GM21360 (cell line): Measurements from ENCODE around the gene DBX1.
"Not testable (repeated sequence)": the region's sequence is repeated elsewhere in the genome, so short reads cannot be mapped to it uniquely, and the experiment has no call there.

Experiments
- ATAC-seq: cut with Tn5 transposase; IDR thresholded peaks from one replicate; pipeline ENCODE4 v1.9.1; 2021; ENCODE audit warnings: mild to moderate bottlenecking, moderate library complexity; ENCODE audit not compliant: unreplicated experiment

Gene DBX1

DNA sequence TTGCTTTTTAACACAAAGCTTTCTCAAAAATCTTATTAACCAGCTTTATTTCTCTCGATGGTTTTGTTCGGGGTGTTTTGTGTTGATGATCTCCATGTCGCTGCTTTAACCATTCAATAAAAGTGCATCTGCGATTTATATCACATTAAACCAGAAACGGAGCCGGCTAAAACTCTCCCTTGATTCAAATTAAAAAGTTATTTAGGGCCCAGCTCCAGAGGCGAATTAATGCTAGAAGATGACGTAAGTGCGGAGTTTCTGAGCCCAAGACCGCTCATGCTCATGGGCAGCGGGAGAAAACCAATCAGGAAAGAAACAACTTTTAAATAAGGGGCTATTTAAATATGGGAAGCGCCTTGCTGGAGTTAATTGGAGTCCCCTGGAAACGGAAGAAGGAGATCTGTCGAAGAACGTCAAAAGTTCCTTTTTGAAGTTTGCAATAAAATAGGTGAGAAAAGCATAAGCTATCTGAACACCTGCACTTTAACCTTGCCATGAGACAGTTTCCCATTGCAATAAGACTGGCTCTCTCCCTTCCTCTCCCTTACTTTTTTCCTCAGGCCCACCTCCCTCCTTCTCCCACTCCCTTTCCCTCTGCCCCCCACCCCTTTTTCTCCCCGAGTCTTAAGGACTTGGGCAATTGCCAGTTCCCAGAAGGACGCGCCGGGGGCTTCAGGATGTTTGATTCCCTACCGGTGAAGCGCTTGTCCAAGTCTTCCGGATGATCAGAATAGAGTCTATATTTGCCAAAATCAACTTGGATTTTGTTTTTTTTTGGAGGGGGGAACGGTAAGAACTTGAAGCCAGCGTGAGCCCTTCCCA lies 1.9 kb upstream of the DBX1 start:
- no peak for ATAC-seq

DNA sequence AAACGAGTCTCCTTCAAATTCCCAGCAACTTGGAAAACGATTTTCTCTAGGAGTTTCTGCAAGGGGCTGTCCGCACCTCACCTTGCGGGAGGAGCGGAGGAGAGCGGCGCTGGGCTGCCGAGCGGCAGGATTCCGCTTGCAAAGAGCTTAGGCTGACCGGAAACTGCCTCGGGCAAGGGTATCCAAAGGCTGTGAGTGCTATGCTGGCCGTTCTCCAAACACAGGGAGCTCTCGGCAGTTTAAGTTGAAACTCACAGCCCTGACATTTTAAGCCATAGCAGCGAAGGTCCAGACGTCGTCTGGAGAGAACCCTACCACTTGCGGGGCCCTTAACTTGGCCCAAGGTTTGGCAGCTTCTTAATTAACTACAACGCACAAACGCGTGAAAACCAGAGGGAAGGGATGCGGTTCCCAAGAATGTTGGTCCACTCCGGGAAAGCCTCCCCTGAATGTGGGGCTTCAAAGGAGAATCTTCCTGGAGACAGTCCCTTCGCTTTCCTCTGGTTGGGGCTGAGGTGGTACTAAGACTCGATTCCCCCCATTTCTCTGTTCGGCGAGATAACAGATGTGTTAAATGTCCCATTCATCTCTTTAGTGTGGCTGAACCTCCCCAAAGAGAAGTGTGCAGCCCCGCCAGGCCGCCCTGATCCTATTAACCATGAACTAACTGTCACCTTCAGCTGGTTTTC lies 1.1 kb upstream of the DBX1 start:
- no peak for ATAC-seq

DNA sequence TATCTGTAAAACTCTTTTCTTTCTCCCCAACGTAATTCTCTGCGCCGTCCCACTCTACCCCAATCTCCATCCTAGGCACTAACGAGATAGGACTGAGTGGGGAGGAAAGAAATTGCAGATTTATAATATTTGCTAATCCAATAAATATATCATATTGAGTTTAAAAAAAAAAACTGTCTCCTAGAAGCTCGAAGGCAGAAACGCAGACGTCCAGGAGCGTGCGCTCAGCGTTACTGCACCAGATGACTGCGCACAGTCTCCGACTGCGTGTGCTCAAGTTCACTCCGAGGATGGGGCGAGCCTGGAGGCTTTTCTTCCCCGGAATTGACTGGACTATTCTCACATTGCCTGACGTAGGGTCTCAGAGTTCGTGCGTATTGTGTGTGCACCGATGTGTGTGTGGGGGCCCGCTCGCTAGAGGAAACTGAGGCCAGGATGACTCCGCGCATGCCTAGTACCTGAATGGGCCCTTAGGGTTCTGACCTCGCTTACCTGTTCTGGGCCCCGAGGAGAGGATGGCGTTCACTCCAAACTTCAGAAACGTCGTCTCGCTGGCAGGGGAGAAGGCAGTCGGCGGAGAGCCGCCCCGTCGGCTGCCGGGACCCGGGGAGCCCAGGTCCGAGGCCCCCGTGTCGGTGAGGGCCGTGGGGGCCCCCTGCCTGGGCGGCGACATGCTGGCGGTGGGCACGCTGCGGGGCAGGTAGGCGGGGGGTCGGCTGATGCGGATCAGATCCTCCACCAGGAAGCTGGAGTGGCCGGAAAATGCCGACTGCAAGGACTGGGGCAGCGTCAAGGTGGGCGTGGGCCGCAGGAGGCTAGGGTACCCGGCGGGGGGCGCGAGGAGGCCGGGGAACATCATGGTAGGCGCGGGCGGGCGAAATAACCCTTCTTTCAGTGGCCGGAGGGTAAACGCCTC lies 551 bp downstream of the DBX1 start:
- ATAC-seq = no peak

DNA sequence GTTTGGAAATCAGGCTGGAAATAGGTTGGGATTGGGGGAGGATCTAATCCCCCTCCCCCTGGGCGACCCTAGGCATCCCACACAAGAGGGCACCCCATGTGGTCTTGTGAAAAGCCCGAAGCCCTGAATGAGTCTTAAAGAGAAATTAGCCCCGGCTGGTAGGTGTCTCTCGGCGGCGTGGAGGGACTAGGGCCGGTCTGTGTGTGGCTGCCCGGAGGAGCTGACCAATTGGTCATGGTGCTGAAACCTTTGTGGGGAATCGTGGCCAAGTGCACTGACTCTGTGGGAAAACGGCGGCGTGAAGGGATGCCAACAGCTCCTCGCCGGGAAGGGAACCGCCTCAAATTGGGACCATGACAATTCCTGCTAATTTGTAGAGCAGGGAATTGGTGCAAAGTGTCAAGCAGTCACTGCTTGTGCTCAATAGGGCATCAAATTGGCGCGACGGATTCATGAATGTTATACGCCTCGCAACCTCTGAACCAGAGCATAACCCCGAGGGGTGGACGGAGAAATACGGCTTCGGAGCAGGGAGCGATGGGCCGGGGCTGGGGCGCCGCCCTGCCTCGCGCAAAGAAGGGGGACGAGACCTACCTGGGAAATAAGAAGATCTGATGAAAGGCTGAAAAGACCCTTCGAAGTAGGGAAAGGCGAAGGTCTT lies 1.5 kb downstream of the DBX1 start:
- ATAC-seq = no peak

GRCh38 chr11:20157728-20158127 lies 2.5 kb downstream of the DBX1 start:
- ATAC-seq = no peak

DNA sequence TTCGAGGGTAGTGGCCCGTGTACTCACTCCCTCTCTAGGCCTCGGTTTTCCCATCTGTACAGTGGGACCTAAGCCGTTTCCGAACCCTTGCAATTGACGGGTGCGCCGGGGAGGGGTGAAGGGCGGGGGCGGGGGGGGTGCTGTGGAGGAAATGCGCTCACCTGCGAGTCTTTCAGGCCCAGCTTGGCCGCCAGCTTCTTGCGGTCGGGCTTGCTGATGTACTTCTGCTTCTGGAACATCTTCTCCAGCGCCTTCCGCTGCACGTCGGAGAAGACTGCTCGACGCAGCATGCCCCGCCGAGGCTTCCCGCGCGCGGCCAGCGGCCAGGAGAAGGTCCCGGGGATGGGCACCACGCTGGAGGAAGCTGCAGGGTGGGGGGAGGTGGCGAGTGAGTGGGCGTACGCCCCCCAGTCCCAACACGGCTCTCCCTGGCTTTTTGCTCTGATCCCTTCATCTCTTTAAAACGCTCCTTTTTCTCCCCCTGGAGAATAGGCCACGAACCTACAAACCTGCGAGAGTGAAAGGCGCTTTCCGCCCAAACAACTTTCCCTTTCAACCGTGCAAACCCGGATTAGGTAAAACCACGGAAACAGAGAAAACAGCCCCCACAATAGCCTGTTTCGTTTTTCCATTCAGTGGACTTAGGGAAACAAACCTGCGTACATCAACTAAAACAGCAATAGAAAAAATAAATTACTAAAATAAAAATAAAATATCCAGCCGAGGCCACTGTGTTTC lies 3.2 kb downstream of the DBX1 start:
- peak; percentile 59 for ATAC-seq

- peak; percentile 19 for ATAC-seq
These were observed 3.9 kb downstream of the DBX1 start for GRCh38 chr11:20156280-20156875.

DNA sequence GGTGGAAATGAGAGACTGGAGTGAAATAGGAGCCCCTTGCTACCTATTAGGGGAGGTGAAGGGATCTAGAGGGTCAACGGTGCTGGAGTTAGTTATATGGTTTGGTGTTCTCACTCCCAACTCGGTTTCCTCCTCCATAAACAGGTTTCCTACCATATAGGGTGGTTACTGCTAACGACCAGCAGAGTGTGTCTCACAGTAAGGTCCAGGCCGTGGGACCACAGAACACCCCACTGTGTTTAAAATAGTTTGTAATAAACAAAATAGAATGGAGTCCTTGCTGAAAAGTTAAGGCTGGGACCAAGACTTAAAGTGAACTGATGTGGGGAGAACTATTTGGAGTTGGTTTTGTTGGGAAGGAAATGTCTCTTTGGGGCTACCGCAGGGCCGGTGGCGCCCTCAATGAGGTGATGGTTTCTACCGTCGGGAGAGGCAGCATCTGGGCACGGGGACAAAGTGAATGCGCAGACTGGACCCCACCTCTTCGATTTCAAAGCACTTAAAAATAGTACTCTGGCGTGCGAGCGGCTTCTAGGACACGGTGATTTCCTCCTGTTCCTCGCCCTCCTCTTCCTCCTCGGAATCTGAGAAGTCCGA lies 4.5 kb downstream of the DBX1 start:
- ATAC-seq = no peak

- no peak for ATAC-seq
These were observed 5.9 kb downstream of the DBX1 start for GRCh38 chr11:20154381-20154780.

GRCh38 chr11:20138707-20139106 lies 21.6 kb downstream of the DBX1 start:
- ATAC-seq = no peak

- no peak for ATAC-seq
These were observed 22.6 kb downstream of the DBX1 start for GRCh38 chr11:20137637-20138036.

- ATAC-seq = no peak
These were observed 25.1 kb downstream of the DBX1 start for GRCh38 chr11:20134991-20135736.

DNA sequence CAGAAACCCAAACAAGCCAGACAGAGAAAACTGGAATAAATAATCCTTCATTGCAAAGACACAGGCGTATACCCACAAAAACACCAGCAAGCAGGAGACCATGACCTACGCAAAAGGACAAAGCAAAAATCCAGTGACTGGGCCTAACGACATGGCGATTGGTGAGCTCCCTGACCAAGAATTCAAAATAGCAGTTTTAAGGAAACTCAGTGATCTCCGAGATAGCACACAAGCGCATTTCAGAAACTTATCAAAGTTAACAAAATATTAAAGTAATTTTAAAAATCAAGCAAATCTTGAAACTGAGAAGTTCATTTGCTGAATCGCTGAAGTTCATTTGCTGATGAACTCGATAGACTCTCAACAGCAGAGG lies 27.6 kb downstream of the DBX1 start:
- ATAC-seq = no peak

- no peak for ATAC-seq
These were observed 28.2 kb downstream of the DBX1 start for GRCh38 chr11:20131788-20132666.

- ATAC-seq = no peak
These were observed 30.6 kb downstream of the DBX1 start for GRCh38 chr11:20129665-20130064.

DNA sequence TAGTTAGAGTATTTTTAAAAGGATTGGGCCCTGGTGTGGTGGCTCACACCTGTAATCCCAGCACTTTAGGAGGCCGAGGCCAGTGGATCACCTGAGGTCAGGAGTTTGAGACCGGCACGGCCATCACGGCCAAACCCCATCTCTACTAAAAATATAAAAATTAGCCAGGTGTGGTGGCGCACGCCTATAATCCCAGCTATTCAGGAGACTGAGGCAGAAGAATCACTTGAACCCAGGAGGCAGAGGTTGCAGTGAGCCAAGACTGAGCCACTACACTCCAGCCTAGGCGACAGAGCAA lies 31.8 kb downstream of the DBX1 start:
- ATAC-seq = not testable (repeated sequence)

DNA sequence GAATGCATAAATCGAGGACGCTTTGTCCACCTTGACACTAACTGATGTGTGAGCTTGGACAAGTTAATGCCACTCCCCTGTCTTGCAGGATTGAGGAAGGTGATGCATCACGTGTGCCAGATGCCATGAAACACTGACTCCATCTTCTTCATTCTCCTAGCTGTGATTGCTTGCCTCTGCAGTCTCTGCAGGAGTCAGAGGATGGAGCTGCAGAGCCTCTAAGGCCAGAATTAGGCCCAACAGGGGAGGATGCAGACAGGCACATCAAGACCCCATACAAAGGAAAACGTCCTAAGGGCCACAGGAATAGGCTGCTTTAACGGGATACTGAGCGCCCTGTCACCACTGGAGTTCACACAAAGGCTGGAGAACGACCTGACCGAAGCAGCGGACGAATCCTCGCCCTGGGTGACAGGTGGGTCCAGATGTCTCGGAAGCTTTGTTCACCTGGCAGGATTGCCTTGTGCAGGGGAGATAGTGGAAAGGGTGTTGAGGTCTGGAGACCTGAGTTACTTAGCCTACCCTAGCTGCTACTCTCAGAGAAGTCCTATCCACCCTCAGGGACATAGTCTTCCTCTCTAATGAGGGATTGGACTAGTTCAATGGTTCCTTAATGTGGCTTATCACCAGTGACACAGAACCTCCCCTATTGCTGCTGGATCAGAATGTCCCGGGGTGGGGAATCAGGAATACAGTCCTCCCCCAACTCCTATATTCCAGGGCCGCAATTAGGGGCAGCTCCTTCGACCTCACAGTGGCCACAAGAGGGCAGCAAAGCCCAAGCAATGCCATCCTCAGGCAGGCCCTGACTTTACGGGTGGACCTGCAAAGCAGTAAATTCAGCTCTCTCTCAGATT lies 32.4 kb downstream of the DBX1 start:
- peak; percentile 70 for ATAC-seq
